GM19455 (cell line): ENCODE measurements around the gene HOXC10.

Source experiments
- ATAC-seq: cut with Tn5 transposase; IDR thresholded peaks from one replicate; pipeline ENCODE4 v1.9.1; 2021; ENCODE audit not compliant: unreplicated experiment

Gene HOXC10

GRCh38 chr12:54002278-54002914 is 17.4 kb downstream of the HOXC10 start:
- no peak for ATAC-seq

- ATAC-seq, result no peak
These were observed 18.0 kb downstream of the HOXC10 start for GRCh38 chr12:54002915-54003389.

DNA sequence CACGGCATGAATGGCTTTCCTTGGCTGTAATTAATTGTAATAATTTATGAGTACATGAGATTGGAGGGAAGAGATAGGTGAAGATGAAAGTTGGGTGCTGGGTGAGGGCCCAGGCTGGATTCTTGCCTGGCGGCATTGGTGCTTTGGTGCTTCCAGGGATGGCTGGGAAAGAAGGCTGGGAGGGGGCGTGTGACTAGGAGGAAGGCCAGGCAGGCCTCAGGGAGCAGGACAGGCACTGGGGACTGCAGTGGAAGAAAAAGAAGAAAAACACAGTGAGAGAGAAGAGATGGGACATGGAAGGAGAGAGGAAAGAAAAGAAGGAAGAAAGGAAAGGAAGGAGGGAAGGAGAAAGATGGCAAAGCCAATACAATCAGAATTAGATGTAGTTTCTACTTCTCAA is 18.7 kb downstream of the HOXC10 start:
- no peak for ATAC-seq

DNA sequence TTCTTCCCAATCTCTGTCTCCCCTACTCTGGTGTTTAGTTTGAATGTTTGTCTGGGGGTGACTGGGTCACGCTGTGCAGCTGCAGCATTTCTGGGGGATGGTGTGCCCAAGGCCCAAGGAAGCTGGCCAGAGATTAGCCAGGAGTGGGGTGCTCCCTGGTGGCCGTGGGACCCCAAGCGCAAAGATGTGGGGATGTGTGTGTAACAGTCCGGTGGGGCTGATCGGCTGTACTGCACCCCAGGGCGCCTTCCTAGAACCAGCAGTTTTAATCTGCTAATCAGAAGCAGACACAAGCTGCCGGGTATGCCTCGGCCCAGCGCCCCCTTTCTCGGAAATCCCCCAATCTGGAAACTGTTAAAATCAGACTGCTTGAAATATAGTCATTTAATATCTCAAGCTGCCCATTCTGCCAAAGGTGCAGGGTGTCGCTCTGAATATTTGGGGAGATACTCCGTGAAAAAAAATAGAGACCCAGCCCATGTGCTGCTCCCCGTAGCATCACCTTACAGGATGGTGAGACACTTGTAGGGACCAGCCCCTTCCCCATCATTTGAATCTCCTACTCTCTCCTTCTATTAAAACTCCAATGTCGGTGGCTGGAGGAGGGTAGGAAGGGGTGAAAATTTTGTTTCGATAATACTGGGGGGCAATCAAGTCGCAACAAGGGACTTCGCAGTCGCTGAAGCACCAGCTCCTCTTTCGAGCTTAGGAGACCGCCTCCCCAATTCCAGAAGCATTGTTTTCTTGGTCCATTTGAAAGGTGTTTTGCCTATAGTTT is 19.3 kb downstream of the HOXC10 start:
- no peak for ATAC-seq

DNA sequence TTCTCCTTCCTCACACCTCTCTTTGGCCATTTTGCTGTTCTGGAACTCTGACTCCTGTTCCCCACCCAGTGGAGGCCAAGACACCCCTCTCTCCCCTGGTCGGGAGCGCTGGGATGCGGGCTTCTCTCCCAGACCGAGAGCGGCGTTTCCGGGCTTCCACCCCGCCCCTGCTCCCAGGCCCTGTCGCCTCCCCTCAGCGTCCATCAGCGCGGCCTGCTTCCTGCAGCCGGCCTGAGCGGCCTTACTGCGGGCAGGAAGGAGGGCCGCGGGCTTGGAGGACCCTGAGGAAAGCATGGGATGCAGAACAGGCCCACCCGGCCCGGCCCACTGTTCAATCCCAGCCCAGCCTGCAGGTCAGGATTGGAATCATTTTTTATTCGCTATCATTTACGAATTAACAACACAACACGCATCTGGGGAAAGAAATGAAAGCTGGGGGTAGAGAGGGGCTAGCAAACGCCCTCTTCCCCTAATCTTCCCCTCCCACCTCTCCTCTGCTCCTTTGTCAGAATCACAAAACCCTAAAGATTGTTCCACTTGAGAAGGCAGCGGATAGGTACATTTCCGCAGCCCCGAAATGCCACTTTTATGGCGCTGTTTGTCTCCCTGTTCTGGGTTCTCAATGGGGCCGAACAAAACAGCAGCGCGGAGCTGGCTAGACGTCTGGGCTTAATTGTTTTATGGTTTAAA is 20.0 kb downstream of the HOXC10 start:
- ATAC-seq, result no peak

DNA sequence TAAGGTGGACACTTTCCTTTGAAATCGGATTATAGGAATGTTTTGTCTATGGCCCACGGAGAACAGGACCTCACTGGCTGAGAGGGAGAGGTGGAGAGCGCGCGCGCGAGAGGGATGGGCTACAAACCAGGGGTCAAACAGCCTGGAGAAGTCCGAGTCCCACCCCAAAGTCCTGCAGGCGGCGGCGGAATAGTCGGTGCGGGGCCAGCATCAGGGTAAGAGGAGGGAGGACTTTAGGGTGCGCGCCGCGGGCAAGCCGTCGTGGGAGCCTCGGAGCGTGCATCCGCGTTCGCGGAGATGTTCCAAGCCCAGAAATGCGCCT is 20.5 kb downstream of the HOXC10 start:
- no peak for ATAC-seq

DNA sequence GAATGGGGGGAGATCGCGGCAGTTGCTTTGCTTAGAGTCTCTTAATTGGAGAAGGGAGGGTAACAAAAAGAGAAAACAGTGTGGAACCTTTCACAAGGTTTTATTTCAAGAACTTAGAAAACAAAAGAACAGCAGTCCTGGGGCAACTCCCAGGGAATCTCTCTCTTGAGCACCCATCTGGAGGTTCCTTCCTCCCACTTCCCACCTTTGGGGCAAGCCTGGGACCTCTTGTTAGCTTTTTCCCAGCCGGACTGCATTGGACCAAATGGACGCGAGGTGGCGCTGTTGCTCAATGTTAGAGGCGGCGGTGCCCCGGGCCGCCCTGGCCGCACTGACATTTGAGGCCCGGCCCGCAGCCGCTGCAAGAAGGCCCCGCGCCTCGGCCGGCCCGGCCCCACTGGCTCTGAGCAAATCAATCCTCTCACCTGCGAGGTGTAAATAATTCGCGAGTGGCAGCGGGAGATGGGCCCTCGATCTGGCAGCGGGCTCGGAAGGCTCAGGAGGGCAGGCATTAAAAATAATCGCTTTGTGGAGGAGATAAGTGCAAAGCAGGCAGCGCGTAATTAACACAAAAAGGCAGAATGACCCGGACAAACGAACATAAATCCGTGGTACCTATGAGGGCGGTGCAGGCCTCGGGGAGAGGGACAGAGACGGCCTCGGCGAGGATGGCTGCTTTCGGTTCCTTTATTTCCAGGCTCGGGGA is 21.1 kb downstream of the HOXC10 start:
- ATAC-seq, result no peak

- ATAC-seq, result no peak
These were observed 21.7 kb downstream of the HOXC10 start for GRCh38 chr12:54006559-54007220.

DNA sequence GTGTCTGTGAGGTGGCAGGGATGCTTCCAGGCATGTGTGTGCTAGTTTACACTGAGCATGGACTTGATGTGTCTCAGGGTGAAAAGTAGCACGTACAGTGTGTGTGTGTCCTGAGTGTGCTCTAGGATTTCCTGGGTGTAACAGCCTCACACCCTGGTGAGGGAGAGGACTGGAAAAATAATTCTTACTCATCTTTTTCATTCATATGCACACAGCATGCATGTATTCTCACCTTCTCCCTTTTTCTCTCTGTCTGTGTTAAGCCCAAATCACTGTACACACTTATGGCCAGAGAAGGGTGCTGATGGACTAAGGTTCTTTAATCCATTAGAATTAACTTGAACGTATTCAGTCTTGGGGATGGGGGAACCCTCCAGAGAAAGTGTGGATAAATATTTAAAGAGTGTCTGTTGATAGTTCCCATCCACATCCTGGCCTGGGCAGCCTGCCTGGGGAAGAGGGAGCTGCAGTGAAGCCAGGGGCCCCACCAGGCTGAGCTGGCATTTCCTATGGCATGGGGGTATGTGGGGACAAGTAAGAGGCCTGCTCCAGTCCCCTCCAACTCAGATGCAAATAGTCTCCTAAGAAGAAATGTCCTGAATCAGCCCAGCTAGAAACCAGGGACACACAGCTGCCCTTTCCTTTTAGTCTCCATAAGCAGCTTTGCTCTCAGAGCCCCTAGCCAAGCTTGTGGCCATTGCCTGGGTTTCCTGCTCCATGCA is 22.8 kb downstream of the HOXC10 start:
- ATAC-seq, result no peak

DNA sequence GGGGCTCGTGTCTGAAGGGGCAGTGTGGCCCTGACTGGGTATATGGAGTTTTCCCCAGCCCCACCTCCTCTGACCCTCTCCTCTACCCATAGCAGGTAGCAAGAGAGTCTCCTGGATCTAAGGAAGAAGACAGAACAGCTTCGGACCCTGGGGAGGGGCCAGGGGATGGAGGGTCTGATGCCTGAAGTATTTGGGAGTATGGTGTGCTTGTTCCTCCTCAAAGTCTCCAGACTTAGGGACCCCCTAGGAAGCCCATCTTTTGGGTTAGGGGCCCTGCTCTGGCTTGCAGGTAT is 23.3 kb downstream of the HOXC10 start:
- ATAC-seq, result no peak

- no peak for ATAC-seq
These were observed 24.5 kb downstream of the HOXC10 start for GRCh38 chr12:54009171-54010052.

DNA sequence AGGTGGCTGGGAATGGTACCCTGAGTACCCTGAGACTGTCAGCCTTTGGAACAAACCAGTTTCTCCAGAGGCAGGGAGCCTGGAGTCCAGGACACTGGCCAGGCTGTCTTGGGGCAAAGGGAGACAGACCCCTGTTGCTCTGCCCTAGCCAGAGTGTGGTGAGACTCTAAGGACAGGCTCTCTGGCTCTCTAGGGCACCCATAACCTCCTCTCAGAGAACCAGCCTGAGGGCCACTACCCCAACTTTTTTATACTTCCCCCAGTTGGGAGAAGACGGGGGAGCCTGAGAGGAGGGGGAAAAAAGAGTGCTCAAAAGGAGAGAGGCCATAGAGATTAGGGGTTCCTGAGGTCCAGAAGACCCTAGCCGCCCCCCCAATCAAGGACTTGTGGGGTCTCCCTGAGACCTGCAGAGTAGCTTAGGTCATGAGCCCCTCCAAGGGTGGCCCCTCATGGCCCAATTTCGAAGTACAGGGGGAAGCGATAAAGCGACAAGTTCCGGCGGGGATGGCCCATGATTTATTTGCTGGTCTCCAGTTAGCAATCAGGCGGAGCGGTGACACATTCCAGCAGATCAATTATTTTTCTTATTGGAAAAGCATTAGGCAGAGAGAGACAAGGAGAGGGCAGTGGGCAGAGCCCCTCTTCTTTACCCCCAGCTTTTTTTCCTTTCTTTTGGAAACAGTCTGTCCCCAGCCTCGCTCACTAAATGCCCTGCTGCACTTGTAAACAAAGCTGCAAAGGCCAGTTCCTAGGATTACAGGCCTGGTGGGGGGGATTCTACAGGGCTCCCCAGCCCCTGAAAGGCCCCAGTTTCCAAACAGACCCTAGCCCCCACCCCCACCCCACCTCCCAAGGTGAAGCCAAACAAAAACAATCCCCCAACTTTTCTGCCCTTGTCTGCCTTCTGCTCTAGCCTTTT is 25.4 kb downstream of the HOXC10 start:
- no peak for ATAC-seq

- ATAC-seq, result no peak
These were observed 26.2 kb downstream of the HOXC10 start for GRCh38 chr12:54010972-54011664.

GRCh38 chr12:54011665-54012532 is 27.0 kb downstream of the HOXC10 start:
- ATAC-seq, result no peak

DNA sequence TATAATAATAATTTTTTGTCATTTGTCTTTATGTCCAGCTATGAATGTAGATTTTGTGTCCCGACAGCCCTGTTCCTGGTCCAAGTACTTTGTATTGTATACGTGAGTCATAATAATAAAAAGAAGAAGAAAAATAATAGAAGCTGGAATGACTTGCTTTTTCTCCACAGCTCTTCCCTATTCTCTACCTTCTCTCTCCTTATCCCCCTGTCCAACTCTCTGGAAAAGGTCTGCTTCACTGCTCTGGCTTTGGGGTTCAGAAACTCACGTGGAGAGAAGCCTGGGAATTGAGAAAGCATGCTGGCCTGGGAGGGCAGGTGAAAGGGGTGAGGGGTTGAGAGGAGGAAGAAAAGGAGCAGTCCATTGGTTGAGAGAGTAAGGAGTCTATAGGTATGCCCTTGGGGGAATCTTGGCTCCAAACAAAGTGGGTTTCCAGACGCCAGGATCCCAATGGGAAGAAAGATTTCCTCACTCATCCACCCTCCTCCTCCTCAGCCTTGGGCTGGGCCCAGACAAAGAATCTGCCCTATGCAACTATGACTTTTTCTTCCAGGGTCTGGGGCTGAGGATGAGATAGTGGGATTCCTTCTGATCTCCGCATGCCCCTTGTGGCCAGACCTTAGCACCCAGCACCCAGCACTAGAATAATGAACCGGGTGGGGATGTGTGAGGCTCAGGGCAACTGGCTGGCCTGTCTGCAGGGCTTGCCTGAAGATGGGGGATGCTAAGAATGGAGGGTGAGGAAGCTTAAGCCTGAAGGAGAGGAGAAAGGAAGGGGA is 27.9 kb downstream of the HOXC10 start:
- ATAC-seq, result no peak

- no peak for ATAC-seq
These were observed 29.6 kb downstream of the HOXC10 start for GRCh38 chr12:54014377-54015017.
